HG02870 (cell line): ENCODE results near the gene WDR89.
A peak's percentile ranks its signal among the peaks of the same experiment; 100 is the strongest.
"Not testable (repeated sequence)": the region's sequence is repeated elsewhere in the genome, so short reads cannot be mapped to it uniquely, and the experiment has no call there.

ENCODE experiments used
- ATAC-seq: cut with Tn5 transposase; IDR thresholded peaks from one replicate; pipeline ENCODE4 v1.9.1; 2021; ENCODE audit warnings: mild to moderate bottlenecking, moderate library complexity; ENCODE audit not compliant: unreplicated experiment

WDR89 gene

DNA sequence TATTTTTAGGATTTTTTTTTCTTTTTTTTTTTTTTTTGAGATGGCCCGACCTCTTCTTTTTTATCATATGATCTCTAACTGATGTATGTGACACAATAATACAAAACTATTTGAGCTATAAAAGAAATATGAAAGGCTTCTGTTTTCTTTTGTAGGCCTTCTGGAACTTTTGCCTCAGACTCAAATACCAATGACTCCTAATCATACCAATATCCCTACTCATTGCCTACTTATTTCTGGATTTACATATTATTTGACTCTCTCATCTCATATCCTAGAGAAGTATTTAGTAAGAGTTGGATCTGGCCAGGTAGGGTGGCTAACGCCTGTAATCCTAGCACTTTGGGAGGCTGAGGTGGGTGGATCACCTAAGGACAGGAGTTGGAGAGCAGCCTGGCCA lies 12.7 kb upstream of the WDR89 start:
- no peak for ATAC-seq

DNA sequence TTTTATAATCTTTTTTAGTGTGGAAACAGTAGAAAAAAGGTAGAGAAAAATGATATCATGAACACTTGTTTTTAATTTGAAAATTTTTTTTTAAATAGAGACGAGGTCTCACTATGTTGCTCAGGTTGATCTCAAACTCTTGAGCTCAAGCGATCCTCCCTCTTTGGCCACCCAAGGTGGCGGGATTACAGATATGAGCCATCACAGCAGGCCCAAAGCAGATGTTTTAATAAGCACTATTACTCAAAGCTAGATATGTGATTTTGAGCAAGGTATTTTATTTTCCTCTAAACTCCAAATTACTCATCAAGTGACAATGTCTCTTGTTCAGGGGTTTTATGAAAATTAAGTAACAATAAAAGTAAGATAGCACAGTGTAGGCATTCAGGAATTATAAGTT lies 10.7 kb upstream of the WDR89 start:
- no peak for ATAC-seq

- ATAC-seq = no peak
Measured at GRCh38 chr14:63650256-63650952, 8.7 kb upstream of the WDR89 start.

DNA sequence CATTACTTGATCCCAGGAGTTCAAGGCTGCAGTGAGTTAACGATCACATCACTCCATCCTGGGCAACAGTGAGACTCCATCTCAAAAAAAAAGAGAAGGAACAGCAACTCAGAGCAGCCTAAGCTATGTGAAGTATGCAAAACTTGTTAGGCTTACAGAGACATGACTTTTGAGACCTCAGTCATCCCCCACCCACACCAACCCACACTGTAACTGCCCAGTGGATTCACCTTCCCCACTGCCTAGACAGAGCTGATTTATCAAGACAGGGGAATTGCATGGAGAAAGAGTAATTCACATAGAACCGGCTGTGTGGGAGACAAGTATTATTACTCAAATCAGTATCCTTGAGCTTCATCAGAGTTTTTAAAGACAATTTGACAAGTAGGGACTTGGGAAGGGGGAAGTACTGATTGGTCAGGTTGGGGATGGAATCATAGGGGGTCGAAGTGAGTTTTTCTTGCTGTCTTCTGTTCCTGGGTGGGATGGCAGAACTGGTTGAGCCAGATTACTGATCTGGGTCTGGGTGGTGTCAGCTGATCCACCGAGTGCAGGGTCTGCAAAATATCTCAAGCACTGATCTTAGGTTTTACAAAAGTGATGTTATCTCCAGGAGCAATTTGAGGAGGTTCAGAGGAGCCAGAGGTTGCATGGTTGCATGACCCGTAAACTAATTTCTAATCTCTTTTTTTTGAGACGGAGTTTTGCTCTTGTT lies 6.2 kb upstream of the WDR89 start:
- peak; percentile 67 for ATAC-seq

- no peak for ATAC-seq
Measured at GRCh38 chr14:63644741-63645140, 3.1 kb upstream of the WDR89 start.

DNA sequence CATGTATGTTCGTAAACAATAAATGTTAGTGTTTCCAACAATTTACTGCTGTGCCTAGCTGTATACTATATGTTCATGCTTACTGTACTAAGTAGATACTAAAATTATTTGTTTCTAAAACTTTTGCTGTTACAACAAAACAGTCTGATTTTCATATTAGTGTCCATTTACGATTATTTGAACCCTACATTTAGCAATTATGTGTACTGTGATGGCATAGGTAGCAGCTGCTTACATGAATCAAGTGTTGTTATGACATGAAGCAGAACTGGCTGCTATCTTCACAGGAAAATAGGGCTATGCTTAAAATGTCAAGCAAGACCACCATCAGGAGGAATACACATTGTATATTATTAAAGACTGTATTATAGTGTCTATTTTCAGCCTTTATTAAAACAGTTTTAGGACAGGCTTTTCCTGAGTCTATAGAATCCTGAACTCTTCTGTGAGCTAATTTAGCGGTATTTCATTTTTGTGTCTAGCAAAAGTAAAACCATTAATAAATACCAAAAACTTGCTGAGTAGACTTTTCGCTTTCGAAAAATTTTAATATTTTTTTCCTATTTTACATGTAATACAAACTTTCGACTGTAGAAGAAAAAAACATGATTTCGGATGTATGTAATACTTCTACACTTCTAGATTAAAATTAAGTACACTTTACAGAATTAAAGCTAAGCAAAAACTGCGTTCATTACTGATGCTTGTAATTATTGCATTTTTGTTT lies 1.1 kb upstream of the WDR89 start:
- no peak for ATAC-seq

- ATAC-seq = peak; percentile 56
Measured at GRCh38 chr14:63642229-63642611, 549 bp upstream of the WDR89 start.

DNA sequence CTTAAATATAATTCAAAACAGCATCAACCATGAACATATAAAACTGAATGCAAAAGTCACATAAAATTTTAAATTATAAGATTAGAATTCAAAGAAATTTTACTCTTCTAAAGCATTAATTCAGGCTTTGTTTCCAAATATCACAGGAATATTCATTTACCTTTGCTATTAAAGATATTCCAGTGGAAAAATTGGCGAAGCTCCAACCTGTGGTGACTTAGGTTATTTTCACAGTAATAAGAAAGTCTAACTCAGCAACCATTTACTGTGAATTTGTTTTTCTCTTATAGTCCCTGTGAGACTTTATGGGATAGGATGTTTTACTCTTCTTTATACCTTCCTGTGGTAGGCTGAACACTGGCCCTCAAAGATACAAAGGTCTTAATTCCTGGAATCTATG lies 3.2 kb downstream of the WDR89 start:
- no peak for ATAC-seq

DNA sequence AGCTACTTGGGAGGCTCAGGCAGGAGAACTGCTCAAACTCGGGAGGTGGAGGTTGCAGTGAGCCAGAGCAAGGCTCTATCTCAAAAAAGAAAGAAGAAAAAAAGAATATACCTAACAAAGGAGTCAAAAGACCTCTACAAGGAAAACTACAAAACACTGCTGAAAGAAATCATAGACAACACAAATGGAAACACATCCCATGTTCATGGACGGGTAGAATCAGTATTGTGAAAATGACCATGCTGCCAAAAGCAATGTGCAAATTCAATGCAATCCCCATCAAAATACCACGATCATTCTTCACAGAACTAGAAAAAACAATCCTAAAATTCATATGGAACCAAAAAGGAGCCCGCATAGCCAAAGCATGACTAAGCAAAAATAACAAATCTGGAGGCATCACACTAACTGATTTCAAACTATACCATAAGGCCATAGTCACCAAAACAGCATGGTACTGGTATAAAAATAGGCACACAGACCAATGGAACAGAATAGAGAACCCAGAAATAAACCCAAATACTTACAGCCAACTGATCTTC lies 5.5 kb downstream of the WDR89 start:
- ATAC-seq = not testable (repeated sequence)

GRCh38 chr14:63633801-63634200 lies 7.9 kb downstream of the WDR89 start:
- no peak for ATAC-seq

GRCh38 chr14:63632932-63633514 lies 8.6 kb downstream of the WDR89 start:
- ATAC-seq = no peak

GRCh38 chr14:63624701-63625100 lies 17.0 kb downstream of the WDR89 start:
- no peak for ATAC-seq

DNA sequence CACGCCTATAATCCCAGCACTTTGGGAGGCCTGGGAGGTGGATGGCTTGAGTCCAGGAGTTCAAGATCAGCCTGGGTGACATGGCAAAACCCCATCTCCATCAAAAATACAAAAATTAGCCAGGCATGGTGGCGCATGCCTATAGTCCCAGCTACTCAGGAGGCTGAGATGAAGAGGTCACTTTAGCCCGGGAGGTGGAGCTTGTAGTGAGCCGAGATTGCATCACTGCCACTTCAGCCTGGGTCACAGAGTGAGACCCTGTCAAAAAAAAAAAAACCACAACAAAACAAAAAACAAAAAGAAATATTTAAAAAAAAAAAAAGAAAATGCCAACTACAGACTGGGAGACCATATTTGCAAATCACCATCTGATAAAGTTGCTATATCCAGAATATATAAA lies 17.5 kb downstream of the WDR89 start:
- no peak for ATAC-seq

DNA sequence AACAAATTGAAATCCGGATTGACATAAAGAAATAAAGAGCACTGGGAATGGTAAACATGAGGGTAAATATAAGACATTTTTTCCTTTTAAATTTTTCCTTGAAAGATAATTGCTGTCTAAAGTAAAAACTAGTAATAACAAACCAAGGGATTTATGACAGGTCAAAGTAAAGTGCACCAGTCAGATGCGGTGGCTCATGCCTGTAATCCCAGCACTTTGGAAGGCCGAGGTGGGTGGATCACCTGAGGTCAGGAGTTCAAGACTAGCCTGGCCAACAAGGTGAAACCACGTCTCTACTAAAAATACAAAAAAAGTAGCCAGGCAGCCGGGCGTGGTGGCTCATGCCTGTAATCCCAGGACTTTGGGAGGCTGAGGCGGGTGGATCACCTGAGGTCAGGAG lies 19.7 kb downstream of the WDR89 start:
- ATAC-seq = not testable (repeated sequence)

- ATAC-seq = no peak
Measured at GRCh38 chr14:63616015-63616414, 25.7 kb downstream of the WDR89 start.

DNA sequence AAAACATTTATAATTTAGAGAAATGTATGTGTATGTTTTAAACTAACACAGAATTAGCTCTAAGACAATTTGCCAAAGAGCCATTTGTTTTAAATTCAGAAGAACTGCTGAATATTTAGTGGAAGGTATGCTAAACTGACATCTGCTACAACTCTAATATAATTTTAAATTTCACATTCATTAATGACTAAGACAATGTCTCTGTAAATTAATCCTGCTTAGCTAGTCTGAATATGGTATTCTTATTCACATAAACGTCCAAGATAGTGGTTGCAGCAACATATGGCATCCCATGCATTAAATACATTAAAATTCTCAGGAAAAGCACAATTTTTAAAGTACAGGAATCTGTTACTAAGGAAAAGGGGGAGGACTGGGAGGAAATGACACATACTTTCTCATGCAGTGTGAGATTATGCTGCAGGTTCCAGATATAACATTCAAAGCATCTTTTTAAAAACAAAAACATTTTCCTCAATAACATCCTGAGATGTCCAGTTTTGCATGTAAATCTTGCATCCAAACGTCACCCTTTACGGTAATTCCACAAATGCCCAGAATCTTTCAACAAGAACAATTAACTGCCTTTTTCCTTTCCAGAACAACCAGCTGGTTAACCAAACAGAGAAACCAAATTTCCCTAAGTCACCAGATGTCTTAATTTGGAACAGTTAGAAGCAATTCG lies 26.9 kb downstream of the WDR89 start:
- no peak for ATAC-seq

DNA sequence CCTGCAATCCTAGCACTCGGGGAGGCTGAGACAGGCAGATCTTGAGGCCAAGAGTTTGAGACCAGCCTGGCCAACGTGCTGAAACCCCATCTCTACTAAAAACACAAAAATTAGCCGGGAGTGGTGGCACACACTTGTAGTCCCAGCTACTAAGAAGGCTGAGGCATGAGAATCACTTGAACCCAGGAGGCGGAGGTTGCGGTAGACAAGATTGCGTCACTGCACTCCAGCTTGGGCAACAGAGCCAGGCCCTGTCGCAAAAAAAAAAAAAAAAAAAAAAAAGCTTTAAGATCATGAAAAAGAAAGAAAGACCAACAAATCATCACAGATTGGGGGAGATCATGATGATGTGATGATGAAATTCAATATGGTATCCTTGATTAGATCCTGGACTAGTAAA lies 30.6 kb downstream of the WDR89 start:
- no peak for ATAC-seq

DNA sequence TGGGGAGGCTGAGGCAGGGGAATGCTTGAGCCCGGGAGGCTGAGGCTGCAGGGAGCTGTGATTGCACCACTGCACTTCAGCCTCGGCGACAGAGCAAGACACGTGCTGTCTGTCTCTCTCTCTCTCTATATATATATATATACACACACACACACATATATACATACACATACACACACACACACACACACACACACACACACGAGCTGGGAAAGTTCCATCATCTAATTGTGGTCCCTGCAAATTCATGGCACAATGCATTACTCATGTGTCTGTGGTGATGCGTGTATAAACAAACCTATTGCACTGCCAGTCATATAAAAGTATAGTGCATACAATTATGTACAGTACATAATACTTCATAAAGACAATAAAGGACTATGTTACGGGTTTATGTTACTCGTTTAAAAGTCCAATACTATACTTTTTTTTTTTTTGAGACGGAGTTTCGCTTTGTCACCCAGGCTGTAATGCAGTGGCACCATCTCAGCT lies 36.6 kb downstream of the WDR89 start:
- no peak for ATAC-seq

- no peak for ATAC-seq
Measured at GRCh38 chr14:63604626-63605025, 37.0 kb downstream of the WDR89 start.

DNA sequence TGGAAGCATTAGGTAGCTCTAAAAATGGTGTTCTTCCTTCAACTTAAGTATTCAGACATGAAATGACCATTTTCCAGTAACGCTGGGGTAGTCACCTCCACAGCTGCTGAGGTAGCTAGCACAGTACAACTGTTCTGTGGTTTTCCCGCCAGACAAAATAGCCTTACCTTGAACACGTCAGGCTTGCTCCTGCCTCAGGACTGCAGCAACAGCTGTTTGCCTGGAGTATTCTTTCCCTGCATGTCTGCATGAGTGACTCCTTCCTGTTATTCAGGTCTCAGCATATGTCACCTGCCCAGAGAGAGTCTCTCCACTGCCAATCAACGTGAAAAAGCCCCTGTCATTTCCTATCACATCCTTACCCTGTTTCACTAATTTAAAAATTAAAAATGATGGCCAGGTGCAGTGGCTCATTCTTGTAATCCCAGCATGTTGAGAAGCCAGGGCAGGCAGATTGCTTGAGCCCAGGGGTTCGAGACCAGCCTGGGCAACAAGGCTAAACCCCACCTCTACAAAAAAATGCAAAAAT lies 37.9 kb downstream of the WDR89 start:
- no peak for ATAC-seq
